TTC549 (cell line): Measurements from ENCODE around the gene PURA.

Source experiments
- FAIRE-seq: peaks from 2 replicates; lab custom pipeline; 2012; peaks lifted over from hg19 to GRCh38; lab: Jason Lieb, UNC

PURA gene

DNA sequence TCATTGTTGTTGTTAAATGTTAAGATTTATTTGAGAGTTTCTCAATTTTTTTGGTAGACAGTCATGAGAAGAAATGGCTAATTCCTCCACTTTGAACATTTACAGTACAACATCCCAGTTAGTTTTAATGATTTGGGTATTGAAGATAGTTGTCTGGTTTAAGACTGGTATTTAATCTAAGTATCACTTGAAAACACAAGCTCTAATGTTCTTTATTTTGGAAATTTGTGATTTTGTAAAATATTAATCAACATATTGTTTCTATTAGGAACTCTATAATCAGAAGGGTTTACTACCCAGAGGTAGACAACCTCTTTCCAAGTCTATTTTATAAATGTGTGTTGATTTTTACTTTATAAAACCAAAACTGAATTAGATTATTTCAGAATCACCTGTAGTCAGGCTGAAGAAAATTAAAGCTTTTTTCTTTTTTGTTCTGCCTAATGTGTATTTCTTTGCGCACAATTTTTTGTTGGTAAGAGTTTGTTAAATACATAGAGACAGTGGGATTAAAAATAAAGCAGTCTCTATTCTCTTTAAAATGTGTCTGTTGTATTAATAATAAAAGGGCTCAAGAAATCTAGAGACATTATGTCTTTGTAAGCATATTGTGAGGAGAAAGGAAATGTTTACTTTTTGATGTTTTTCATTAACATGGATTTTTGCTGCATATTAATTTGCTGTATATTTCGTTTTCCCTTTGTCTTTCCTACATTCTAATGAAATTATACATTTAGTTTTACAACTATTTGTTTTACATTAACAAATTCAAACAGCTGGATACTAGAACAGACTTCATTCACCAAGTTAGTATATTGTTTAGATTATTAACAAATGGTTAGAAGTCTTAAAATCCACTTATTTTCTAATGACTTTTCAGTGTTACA, 3.9 kb upstream of the PURA start:
- FAIRE-seq: no peak

GRCh38 chr5:140110646-140110957, 3.3 kb upstream of the PURA start:
- FAIRE-seq: no peak

DNA sequence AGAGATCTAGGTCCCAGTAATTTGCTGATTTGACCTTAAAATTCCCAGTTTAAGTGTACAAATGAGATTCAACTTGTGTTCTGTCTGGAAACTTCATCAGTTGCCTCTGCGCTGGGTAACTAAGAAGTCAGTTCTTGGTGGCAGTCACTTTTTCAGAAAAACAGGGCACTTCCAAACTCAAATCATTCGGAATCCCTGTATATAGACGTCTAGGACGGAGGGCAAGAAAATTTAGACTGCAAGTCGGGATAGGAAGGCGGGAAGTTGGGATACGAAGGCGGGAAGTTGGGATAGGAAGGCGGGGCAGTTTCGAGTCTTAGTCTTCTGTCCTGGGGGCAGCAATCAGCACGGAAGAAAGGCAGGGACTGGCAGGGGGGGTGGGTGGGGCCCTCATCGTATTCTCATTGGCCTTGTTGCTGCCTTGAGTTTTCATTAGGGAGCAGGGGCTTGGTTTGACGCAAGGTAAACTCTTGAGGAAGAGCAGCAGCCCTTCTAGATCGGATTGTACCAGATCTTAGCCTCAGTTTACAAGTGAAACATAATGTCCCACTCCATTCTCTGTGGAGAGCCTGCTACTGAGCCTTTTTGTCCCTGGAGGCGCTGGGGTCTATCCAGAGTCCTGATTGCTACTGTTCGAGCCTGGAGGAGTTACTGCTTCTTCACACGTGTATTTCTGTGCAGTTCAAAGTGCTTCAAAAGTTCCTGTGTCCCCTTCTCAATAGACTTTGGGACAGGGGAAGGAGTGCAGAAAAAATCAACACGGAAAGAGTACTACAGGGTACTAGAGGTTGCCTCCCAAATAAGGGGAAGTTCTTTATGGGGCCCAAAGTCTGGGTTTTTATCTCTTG, 2.7 kb upstream of the PURA start:
- FAIRE-seq: no peak

DNA sequence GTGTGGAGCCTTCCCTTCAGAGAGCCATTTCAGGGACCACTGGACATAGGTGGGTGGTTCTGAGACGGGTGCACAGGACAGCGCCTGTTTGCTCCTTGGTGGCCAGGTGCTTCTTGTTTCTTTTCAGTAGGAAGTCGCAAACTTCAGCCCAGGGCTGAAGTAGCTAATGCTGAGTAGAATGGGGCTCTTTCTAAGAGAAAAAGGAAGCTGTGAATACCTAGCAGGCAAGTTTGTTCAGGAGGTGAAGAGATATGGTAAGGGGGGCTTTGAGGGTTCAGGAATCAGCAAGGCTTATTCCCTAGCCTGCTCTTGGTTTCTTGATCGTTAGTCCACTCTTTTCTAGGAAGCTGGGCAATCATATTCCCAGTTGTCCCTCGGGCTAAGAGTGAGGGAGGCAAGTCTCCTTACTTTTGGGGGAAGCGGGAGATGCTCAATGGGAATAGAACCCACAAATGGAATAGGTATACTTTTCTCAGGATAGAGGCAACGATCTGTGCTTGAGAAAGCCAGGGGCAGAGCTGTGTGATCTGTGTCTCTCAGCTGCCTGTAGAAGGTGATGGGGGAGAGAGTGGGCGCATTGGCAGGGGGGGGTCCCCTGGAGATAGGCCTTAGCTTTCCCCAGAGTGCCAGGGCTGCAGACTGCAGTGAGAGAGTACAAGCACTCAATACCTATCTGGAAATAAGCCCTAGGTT, 1.9 kb upstream of the PURA start:
- FAIRE-seq: no peak

DNA sequence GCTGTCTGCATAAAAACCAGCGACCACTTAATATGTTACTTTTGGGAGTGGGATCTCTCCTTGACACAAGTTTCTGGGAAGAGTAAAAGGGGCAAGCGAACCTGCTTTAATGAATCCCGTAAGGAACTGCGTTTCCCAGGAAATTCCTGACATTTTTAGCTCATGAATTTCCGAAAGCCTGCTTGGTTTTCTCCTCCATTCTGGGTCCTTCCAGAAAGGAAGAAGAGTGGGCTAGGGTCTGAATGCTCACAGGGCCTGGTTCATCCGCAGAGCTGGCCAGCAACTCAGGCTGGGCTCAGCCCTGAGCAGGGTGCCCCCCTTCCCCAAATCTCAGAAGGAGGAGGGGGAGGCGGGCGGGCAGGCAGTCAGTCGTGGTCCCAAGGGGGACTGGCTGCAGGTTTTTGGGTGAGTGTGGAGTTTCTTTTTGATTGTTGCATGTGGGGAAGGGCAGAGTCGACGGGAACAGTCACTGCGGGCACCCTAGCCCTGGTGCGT, 1.2 kb upstream of the PURA start:
- FAIRE-seq: no peak

GRCh38 chr5:140113180-140113698, 670 bp upstream of the PURA start:
- no peak for FAIRE-seq

- no peak for FAIRE-seq
Measured at GRCh38 chr5:140114341-140115185, 654 bp downstream of the PURA start.

DNA sequence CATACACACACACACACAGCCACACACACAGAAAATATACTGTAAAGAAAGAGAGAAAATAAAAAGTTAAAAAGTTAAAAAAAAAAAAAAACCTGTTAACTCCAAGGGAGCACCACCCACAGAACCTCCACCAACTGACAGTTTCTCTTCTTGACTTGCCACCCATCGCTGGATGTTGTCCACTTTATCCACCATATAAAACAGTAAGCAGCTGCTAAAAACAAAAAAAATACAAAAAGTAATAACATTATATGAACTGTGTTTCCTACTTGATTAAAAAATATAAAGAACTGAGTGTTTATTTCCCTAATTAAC, 1.2 kb downstream of the PURA start:
- FAIRE-seq: no peak

DNA sequence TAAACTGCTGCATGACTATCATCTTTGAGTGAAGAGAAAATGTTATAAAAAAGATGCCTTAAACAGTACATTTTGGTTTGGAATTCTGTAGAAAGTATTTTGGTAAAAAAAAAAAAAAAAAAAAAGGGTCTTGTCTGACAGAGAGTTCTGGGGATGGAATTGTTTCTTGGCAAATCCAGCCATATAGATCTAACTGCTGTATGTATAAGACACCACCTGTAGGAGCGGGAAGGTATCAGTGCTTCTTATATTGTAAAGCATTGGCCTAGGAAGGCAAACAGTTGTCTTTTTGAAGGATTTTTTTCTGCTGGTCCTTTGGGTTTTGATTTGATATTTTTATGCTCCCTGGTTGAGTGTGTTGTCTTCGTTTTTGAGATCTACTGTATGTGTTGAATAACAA, 2.8 kb downstream of the PURA start:
- FAIRE-seq: no peak

DNA sequence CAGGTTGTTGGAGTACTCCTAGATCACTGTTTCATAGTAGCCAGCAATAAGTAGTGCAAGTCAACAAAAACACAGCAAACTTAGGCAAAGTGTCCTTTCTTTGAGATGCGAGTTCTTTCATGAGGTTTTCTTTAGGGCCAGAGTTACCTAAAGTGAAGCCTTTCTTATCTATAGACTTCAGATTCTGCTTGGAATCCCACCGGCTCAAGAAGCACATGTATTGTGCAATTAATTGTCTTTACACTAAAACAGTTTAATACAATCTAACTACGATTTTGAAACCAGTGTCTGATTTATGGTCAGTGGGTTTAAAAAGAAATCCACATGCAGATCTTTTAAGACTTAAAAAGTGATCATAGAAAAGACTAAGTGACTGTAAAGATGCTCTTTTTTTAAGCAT, 3.6 kb downstream of the PURA start:
- FAIRE-seq: no peak

- no peak for FAIRE-seq
Measured at GRCh38 chr5:140118302-140118936, 4.5 kb downstream of the PURA start.

DNA sequence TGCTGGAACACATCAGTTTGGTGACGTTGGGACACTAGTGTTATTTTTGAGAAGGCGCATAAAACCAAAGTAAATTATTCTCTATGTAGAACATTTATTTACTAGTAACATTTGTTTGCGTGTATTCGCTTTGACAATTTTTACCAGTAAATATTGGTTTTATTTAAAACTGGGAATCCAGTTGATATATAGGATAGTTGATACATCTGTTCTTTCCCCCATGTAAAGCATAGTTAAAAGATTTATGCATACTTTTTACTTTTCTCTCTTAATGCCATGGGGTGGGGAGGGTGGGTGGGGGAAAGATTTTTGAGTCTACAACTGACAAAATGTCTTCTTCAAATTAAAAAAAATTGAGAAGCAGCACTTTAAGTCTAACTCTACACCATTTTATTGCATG, 11.7 kb downstream of the PURA start, which contains the start of gene IGIP:
IGIP (plus strand) TSS at position 301 of the 400 bp plus-strand sequence. CDS start 2,540 bp downstream, outside the sequence.
- FAIRE-seq: no peak

GRCh38 chr5:140126315-140127012, 12.6 kb downstream of the PURA start:
- FAIRE-seq: no peak

- no peak for FAIRE-seq
Measured at GRCh38 chr5:140128376-140128775, 14.5 kb downstream of the PURA start.

DNA sequence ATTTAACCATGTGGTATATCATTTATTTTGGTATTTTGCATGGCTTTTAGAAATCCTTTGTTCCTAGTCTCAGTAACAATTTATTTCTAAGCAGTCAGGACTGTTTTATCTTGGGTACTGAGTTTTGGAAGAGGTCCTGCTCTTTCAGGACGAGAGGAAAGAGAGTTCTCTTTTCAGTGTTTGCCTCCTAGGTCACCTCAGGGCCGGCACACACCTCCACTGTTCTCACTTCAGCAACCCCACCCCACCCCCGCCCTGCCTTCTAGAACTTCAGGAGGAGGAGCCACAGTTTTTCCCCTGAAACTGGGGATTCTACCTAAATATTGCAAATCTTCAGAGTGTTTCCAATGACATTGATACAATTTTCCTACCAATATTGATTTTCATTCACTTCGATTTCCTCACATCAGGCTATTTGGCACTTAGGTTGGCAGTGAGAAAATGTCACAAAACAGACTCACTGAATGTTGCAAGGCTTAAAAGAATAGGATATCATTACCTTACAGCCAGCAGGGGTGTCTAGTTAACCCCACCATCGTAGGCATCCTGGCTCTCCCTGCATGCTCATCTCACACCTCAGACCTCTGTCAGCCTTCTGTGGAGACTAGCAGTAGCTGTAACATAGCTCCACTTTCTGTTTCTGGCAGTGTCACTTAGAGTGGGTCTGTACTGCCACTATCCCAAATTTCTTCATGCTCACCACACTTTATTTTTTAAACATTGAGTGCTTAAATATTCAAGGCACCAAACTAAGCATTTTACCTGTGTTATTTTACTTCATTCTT, 17.2 kb downstream of the PURA start:
- no peak for FAIRE-seq

DNA sequence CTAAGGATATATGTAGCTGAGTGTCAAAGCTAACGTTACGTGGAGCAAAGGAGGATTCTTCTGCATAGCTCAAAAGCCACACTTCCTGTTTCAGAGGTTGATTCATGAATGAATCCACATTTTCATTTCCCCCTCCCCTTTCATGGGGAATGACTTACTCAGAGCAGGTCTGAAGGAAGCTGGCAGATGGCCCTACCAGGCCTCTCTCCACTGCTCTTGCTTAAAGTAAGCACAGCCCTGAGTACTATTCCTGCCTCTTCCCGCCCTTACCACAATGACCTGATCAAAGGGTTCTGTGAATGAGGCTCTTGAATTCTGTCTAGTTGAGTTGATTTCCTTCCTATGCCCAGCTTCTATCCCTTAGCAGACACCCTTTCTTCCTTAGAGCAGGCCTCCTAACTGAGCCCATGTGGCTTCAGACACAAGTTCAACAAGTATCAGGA, 18.1 kb downstream of the PURA start:
- FAIRE-seq: no peak

GRCh38 chr5:140133514-140134167, 19.7 kb downstream of the PURA start:
- FAIRE-seq: no peak

- FAIRE-seq: no peak
Measured at GRCh38 chr5:140134277-140134935, 20.5 kb downstream of the PURA start.

- no peak for FAIRE-seq
Measured at GRCh38 chr5:140135127-140135526, 21.2 kb downstream of the PURA start.
